Kidney (tissue), 14 donors: ENCODE data around the gene MUC5AC. TPM values are rescaled to one million over a fixed set of nuclear protein-coding genes. Genes with fewer than 3 reads are reported as not detected.
A peak's percentile ranks its signal among the peaks of the same experiment; 100 is the strongest.
"Not testable (repeated sequence)": the region's sequence is repeated elsewhere in the genome, so short reads cannot be mapped to it uniquely, and the experiment has no call there.

ENCODE experiments used
- DNase-seq, 5 donors: peaks; one replicate each; pipeline ENCODE4 v3.0.0-alpha.2; 2013 to 2020
- FAIRE-seq: peaks from 2 replicates; lab custom pipeline; 2012; peaks lifted over from hg19 to GRCh38; lab: Jason Lieb, UNC
- H3K27ac ChIP-seq, 2 donors: one replicate each; pipeline ENCODE4 v1.7.0; 2013; ENCODE audit warnings: low read depth in 2 of 2, low read length in 2 of 2, inconsistent platforms in 1 of 2
- H3K27me3 ChIP-seq: one replicate; pipeline ENCODE4 v1.7.1; 2013; ENCODE audit warnings: low read length, inconsistent platforms; ENCODE audit not compliant: control insufficient read depth, insufficient read depth
- H3K36me3 ChIP-seq, 3 donors: one replicate each; pipeline versions ENCODE4 v1.7.0 to v1.7.1; 2013; ENCODE audit warnings: low read length in 3 of 3, control low read depth in 1 of 3, inconsistent platforms in 1 of 3; ENCODE audit not compliant: insufficient read depth in 3 of 3, control insufficient read depth in 2 of 3
- H3K4me1 ChIP-seq, 3 donors: one replicate each; pipeline versions ENCODE4 v1.7.0 to v1.7.1; 2013; ENCODE audit warnings: low read length in 3 of 3, inconsistent platforms in 1 of 3, low read depth in 1 of 3; ENCODE audit not compliant: control insufficient read depth in 2 of 3, insufficient read depth in 2 of 3
- H3K4me3 ChIP-seq, 3 donors: one replicate each; pipeline versions ENCODE4 v1.7.0 to v1.8.1; 2013; ENCODE audit warnings: low read length in 3 of 3, control low read depth in 1 of 3, inconsistent platforms in 1 of 3
- H3K9ac ChIP-seq, 3 donors: one replicate each; pipeline versions ENCODE4 v1.7.0 to v1.7.1; 2013; ENCODE audit warnings: low read length in 3 of 3, control low read depth in 1 of 3, inconsistent platforms in 1 of 3
- H3K9me3 ChIP-seq, 3 donors: one replicate each; pipeline versions ENCODE4 v1.7.0 to v1.7.1; 2013; ENCODE audit warnings: low read length in 3 of 3, control low read depth in 1 of 3, inconsistent platforms in 1 of 3; ENCODE audit not compliant: control insufficient read depth in 2 of 3, insufficient read depth in 1 of 3
- intact Hi-C: fragments of 100-400 bp; cut with DNase I; formaldehyde crosslinking; loops from one replicate; pipeline ENCODE4 v1.11.1; 2022
- polyA plus RNA-seq: library from polyadenylated mRNA; stranded (reverse); fragments of 350-450 nt; fragmentation: Illumina TruSeq; extraction: RNeasy Lipid Tissue Mini Kit (QIAGEN cat#74804); gene quantifications from one replicate; pipeline ENCODE4 v1.2.3, GENCODE V29; 2014; ENCODE audit warnings: low read depth, low replicate concordance; ENCODE audit not compliant: insufficient read depth
- total RNA-seq: library from RNA; stranded (reverse); fragmentation: NEBNext Ultra II Directional; extraction: Animal tissue kit (Norgen Biotek cat#: 25700); gene quantifications from one replicate; pipeline ENCODE4 v1.2.1, GENCODE V29; 2021
- TF ChIP-seq, protein P1 (sequence below): IDR thresholded peaks from 3 replicates; pipeline ENCODE4 v1.5.1; 2012; ENCODE audit warnings: mild to moderate bottlenecking, moderate library complexity, borderline replicate concordance; ENCODE audit not compliant: insufficient read depth; ENCODE audit errors: extremely low read depth
- donor health status: control.
- donor health status: control.
- donor health status: control.
- donor health status: control.
- donor health status: control.
- donor health status: DM: yes; HTN: yes; CAD: no.
- donor health status: Normal renal cell carcinoma (clear cell type).

Gene MUC5AC
- total and polyA plus RNA-seq, 2 donors from 2014 or later: 0.03 TPM; not detected in 1

DNA sequence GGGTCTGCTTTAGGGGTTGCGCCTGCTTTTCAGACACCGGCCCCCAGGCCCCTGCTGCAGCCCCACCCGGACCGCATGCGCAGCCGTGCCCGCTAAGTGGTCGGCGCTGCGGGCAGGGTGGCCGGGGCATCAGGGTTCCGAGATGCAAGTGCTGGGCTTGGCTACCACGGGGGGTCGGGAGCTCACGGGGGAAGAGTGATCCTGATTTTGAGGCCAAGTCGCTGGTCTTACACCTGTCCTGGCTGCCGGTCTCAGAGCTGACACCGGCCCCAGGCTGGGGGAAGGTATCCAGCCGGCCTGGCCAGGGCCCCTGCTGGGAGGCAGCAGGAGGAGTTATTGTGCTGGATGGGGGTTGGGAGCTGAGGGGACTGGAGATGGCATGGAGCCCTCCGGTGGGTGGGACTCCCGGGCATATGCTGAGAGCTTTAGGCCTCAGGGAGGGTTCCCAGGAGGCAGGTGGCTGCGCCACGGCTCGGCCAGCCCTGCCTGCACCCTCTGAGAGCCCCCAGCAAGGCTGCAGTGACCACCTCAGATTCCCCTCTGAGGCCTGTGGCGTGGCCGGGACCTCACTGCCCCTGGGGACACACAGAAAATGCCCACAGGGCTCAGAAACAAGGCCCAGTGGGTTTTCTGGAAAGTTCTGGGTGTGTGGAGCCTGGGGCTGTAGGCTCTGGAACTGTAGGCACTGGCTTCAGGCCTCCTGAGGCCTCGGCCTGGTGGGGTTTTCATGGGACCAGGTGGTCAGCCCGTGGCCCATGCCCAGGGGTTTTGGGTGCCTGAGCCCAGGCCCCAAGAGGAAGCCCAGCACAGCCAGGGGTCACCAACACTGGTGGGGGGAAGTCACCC is 4.4 kb upstream of the MUC5AC start:
- DNase-seq: peak in 3 of 5 donors; percentile 8 to 67 (median 33)
- no peaks in the 10 kb centered on the region for H3K4me1 ChIP-seq
- H3K27me3 ChIP-seq: no peaks in the 10 kb centered on the region
- H3K36me3 ChIP-seq: no peaks in the 10 kb centered on the region
- intact Hi-C loops: no loop called here
- H3K9ac ChIP-seq: no peak overlapping the region
- no peak overlapping the region for H3K27ac ChIP-seq
- TF ChIP-seq, protein P1, sequence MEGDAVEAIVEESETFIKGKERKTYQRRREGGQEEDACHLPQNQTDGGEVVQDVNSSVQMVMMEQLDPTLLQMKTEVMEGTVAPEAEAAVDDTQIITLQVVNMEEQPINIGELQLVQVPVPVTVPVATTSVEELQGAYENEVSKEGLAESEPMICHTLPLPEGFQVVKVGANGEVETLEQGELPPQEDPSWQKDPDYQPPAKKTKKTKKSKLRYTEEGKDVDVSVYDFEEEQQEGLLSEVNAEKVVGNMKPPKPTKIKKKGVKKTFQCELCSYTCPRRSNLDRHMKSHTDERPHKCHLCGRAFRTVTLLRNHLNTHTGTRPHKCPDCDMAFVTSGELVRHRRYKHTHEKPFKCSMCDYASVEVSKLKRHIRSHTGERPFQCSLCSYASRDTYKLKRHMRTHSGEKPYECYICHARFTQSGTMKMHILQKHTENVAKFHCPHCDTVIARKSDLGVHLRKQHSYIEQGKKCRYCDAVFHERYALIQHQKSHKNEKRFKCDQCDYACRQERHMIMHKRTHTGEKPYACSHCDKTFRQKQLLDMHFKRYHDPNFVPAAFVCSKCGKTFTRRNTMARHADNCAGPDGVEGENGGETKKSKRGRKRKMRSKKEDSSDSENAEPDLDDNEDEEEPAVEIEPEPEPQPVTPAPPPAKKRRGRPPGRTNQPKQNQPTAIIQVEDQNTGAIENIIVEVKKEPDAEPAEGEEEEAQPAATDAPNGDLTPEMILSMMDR: no peak
- H3K4me3 ChIP-seq: no peak overlapping the region
- FAIRE-seq: no peak
- H3K9me3 ChIP-seq: no peaks in the 10 kb centered on the region

DNA sequence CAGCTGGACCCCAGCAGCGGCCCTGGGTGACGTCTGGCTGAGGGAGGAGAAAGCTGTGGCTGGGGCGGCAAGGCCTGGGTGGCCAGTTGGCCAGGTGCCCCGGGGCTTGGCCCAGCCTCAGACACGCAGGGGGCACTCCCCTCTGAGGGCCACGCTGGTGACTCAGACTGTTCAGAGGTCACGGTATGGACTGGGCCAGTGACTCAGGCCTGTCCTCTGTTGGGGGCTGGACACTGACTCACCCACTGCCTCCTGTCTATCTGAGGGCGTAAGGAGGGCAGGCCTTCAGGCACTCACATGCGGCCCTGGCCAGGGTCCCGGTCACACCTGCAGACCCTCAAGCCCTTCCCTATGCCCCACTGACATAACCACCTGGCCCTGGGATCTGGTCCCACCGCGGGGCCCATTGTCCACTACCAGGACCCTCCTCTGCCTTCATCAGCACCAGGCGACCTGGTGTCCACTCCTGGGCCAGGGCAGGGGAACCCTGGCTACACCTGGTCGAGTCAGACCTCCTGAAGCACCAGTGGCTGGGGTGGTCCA is 3.7 kb upstream of the MUC5AC start:
- Histone ChIP-seq H3K4me1 (no peaks in the 10 kb centered on the region), H3K9me3 (no peaks in the 10 kb centered on the region), H3K27me3 (no peaks in the 10 kb centered on the region), H3K27ac (no peak overlapping the region), H3K9ac (no peak overlapping the region), H3K36me3 (no peaks in the 10 kb centered on the region), H3K4me3 (no peak overlapping the region)
- intact Hi-C loops: no loop called here
- DNase-seq (peak in 2 of 5 donors; percentile 35 to 91), FAIRE-seq (no peak)
- TF ChIP-seq, protein P1: no peak

DNA sequence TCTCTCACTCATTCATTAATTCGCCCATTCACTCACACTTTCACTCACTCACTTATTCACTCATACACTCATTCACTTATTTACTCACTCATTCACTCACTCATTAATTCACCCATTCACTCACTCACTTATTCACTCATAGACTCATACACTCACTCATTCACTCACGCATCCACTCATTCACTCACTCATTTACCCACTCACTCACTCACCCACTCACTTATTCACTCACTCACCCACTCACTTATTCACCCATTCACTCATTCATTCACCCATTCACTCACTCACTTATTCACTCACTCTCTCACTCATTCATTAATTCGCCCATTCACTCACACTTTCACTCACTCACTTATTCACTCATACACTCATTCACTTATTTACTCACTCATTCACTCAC is 3.1 kb upstream of the MUC5AC start:
- H3K27me3 ChIP-seq, H3K4me1 ChIP-seq, H3K9me3 ChIP-seq, DNase-seq, H3K9ac ChIP-seq, H3K4me3 ChIP-seq, intact Hi-C loops, H3K27ac ChIP-seq, FAIRE-seq, H3K36me3 ChIP-seq: not testable (repeated sequence)

DNA sequence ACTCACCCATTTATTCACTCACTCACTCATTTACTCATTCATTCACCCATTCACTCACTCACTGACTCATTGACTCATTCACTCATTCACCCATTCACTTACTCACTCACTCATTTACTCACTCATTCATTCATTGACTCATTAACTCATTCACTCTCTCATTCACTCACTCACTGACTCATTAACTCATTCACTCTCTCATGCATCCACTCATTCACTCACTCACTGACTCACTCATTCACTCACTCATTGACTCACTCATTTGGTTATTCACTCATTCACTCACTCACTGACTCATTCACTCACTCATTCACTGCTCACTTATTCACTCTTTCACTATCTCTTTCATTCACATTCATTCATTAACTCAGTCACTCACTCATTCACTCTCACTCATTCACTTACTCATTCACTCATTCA is 2.5 kb upstream of the MUC5AC start:
- Histone ChIP-seq H3K4me3 (no peak overlapping the region), H3K9ac (no peak overlapping the region), H3K36me3 (no peaks in the 10 kb centered on the region), H3K27ac (no peak overlapping the region), H3K9me3 (no peaks in the 10 kb centered on the region), H3K27me3 (no peaks in the 10 kb centered on the region), H3K4me1 (no peaks in the 10 kb centered on the region)
- FAIRE-seq: no peak
- intact Hi-C loops: no loop called here
- TF ChIP-seq, protein P1: no peak
- no peak for DNase-seq
